Activated naive CD8-positive, alpha-beta T cell treated with anti-CD3 and anti-CD28 coated beads, Interleukin-2, amount 10 ng/mL, durations not matched to agents 7 days and 5 days (primary cell): ENCODE results near the gene RCOR1. TPM values are rescaled to one million over a fixed set of nuclear protein-coding genes. Genes with fewer than 3 reads are reported as not detected.
"Not testable (repeated sequence)": the region's sequence is repeated elsewhere in the genome, so short reads cannot be mapped to it uniquely, and the experiment has no call there.

Experiments
- ATAC-seq: fragments of 150-1000 bp; cut with Tn5 transposase; one replicate; pipeline ENCODE4 v1.10.0; 2021; ENCODE audit warnings: low read depth, moderate library complexity
- POLR2A ChIA-PET: fragments of 350-600 bp; sonication (Branson Sonifier 250); formaldehyde crosslinking; loops from one replicate; lab custom pipeline; 2021; ENCODE audit warnings: antibody characterized with exemption; lab: Charles Lee
- DNase-seq: peaks from one replicate; pipeline ENCODE4 v3.0.0; 2021
- H3K27ac Mint-ChIP-seq: one replicate; pipeline ENCODE4 v1.8.0; 2022; ENCODE audit warnings: mild to moderate bottlenecking, mixed read lengths
- H3K27me3 Mint-ChIP-seq: one replicate; pipeline ENCODE4 v1.8.0; 2022; ENCODE audit warnings: mild to moderate bottlenecking, moderate library complexity, mixed read lengths
- H3K36me3 Mint-ChIP-seq: one replicate; pipeline ENCODE4 v1.8.0; 2021; ENCODE audit warnings: mild to moderate bottlenecking, mixed read lengths
- H3K4me1 Mint-ChIP-seq: one replicate; pipeline ENCODE4 v1.8.0; 2021; ENCODE audit warnings: mixed read lengths
- H3K4me3 Mint-ChIP-seq: one replicate; pipeline ENCODE4 v1.8.0; 2022; ENCODE audit warnings: mild to moderate bottlenecking, moderate library complexity, mixed read lengths
- H3K9me3 Mint-ChIP-seq: one replicate; pipeline ENCODE4 v1.8.0; 2021; ENCODE audit warnings: mixed read lengths
- total RNA-seq, 2 experiments: library from RNA; stranded (reverse); gene quantifications; one replicate each; pipeline ENCODE4 v1.2.3, GENCODE V29; 2021

The RCOR1 gene
- total RNA-seq, 2 experiments from 2014 or later: 21.7 to 24.3 TPM

GRCh38 chr14:102633906-102634595, 41.6 kb downstream of the RCOR1 start:
- H3K9me3 Mint-ChIP-seq: no peaks in the 10 kb centered on the region
- H3K4me1 Mint-ChIP-seq: peaks cover 7% of the 10 kb centered on the region
- peaks cover 1% of the 10 kb centered on the region for H3K36me3 Mint-ChIP-seq
- POLR2A ChIA-PET: no interaction called here
- H3K27me3 Mint-ChIP-seq: no peaks in the 10 kb centered on the region
- H3K27ac Mint-ChIP-seq: no peak overlapping the region
- ATAC-seq: no peak
- H3K4me3 Mint-ChIP-seq: no peak overlapping the region
- no peak for DNase-seq

- POLR2A ChIA-PET, DNase-seq, ATAC-seq, H3K9me3 Mint-ChIP-seq, H3K36me3 Mint-ChIP-seq, H3K27ac Mint-ChIP-seq, H3K27me3 Mint-ChIP-seq, H3K4me3 Mint-ChIP-seq: not testable (repeated sequence)
- H3K4me1 Mint-ChIP-seq: peaks cover 17% of the 10 kb centered on the region
Measured at GRCh38 chr14:102639611-102640010, 47.2 kb downstream of the RCOR1 start.

- Mint-ChIP-seq H3K4me1 (peaks cover 36% of the 10 kb centered on the region), H3K36me3 (peaks cover 4% of the 10 kb centered on the region), H3K9me3 (no peaks in the 10 kb centered on the region), H3K27me3 (no peaks in the 10 kb centered on the region), H3K4me3 (no peak overlapping the region), H3K27ac (peak overlapping the region; percentile 33)
- POLR2A ChIA-PET: no interaction called here
- ATAC-seq: no peak
- no peak for DNase-seq
Measured at GRCh38 chr14:102644523-102644922, 52.1 kb downstream of the RCOR1 start.

- Mint-ChIP-seq H3K27me3 (no peaks in the 10 kb centered on the region), H3K4me3 (no peak overlapping the region), H3K27ac (no peak overlapping the region), H3K36me3 (peaks cover 4% of the 10 kb centered on the region), H3K4me1 (peaks cover 34% of the 10 kb centered on the region), H3K9me3 (no peaks in the 10 kb centered on the region)
- POLR2A ChIA-PET: no interaction called here
- DNase-seq: no peak
- no peak for ATAC-seq
Measured at GRCh38 chr14:102645746-102646440, 53.4 kb downstream of the RCOR1 start.

GRCh38 chr14:102646615-102647014, 54.2 kb downstream of the RCOR1 start:
- Mint-ChIP-seq H3K4me3 (no peak overlapping the region), H3K9me3 (no peaks in the 10 kb centered on the region), H3K27ac (no peak overlapping the region), H3K36me3 (peaks cover 4% of the 10 kb centered on the region), H3K4me1 (peaks cover 34% of the 10 kb centered on the region), H3K27me3 (no peaks in the 10 kb centered on the region)
- POLR2A ChIA-PET: no interaction called here
- ATAC-seq (no peak), DNase-seq (no peak)

GRCh38 chr14:102652194-102652593, 59.7 kb downstream of the RCOR1 start:
- H3K4me3 Mint-ChIP-seq: no peak overlapping the region
- H3K9me3 Mint-ChIP-seq: peaks cover 5% of the 10 kb centered on the region
- H3K4me1 Mint-ChIP-seq: peaks cover 6% of the 10 kb centered on the region
- DNase-seq (no peak), ATAC-seq (no peak)
- POLR2A ChIA-PET: no interaction called here
- no peak overlapping the region for H3K27ac Mint-ChIP-seq
- peaks cover 8% of the 10 kb centered on the region for H3K36me3 Mint-ChIP-seq
- H3K27me3 Mint-ChIP-seq: no peaks in the 10 kb centered on the region

GRCh38 chr14:102654298-102654697, 61.8 kb downstream of the RCOR1 start:
- DNase-seq: no peak
- Mint-ChIP-seq H3K4me1 (peaks cover 7% of the 10 kb centered on the region), H3K27ac (no peak overlapping the region), H3K9me3 (peaks cover 5% of the 10 kb centered on the region), H3K4me3 (no peak overlapping the region), H3K27me3 (no peaks in the 10 kb centered on the region), H3K36me3 (peaks cover 8% of the 10 kb centered on the region)
- POLR2A ChIA-PET: no interaction called here
- no peak for ATAC-seq

- Mint-ChIP-seq H3K9me3 (peaks cover 5% of the 10 kb centered on the region), H3K4me1 (peaks cover 7% of the 10 kb centered on the region), H3K36me3 (peaks cover 8% of the 10 kb centered on the region), H3K27me3 (no peaks in the 10 kb centered on the region), H3K27ac (no peak overlapping the region), H3K4me3 (no peak overlapping the region)
- DNase-seq (no peak), ATAC-seq (no peak)
- POLR2A ChIA-PET: no interaction called here
Measured at GRCh38 chr14:102655137-102655536, 62.7 kb downstream of the RCOR1 start.

GRCh38 chr14:102659797-102660196, 67.3 kb downstream of the RCOR1 start:
- H3K9me3 Mint-ChIP-seq: no peaks in the 10 kb centered on the region
- ATAC-seq (no peak), DNase-seq (no peak)
- POLR2A ChIA-PET: no interaction called here
- H3K36me3 Mint-ChIP-seq: peaks cover 7% of the 10 kb centered on the region
- peaks cover 4% of the 10 kb centered on the region for H3K4me1 Mint-ChIP-seq
- H3K27me3 Mint-ChIP-seq: no peaks in the 10 kb centered on the region
- H3K27ac Mint-ChIP-seq: no peak overlapping the region
- H3K4me3 Mint-ChIP-seq: no peak overlapping the region

- Mint-ChIP-seq H3K4me3 (no peak overlapping the region), H3K9me3 (no peaks in the 10 kb centered on the region), H3K36me3 (peaks cover 8% of the 10 kb centered on the region), H3K27me3 (no peaks in the 10 kb centered on the region), H3K27ac (no peak overlapping the region), H3K4me1 (peaks cover 1% of the 10 kb centered on the region)
- DNase-seq: no peak
- ATAC-seq: no peak
- POLR2A ChIA-PET: no interaction called here
Measured at GRCh38 chr14:102661614-102662013, 69.2 kb downstream of the RCOR1 start.

GRCh38 chr14:102662636-102663430, 70.4 kb downstream of the RCOR1 start:
- no peaks in the 10 kb centered on the region for H3K9me3 Mint-ChIP-seq
- H3K36me3 Mint-ChIP-seq: peaks cover 8% of the 10 kb centered on the region
- H3K27me3 Mint-ChIP-seq: no peaks in the 10 kb centered on the region
- H3K4me1 Mint-ChIP-seq: peaks cover 1% of the 10 kb centered on the region
- ATAC-seq (no peak), DNase-seq (no peak)
- H3K4me3 Mint-ChIP-seq: no peak overlapping the region
- POLR2A ChIA-PET: no interaction called here
- H3K27ac Mint-ChIP-seq: no peak overlapping the region

GRCh38 chr14:102663440-102663839, 71.0 kb downstream of the RCOR1 start:
- Mint-ChIP-seq H3K27ac (no peak overlapping the region), H3K4me3 (no peak overlapping the region), H3K27me3 (no peaks in the 10 kb centered on the region), H3K9me3 (no peaks in the 10 kb centered on the region), H3K36me3 (peaks cover 8% of the 10 kb centered on the region), H3K4me1 (peaks cover under 1% of the 10 kb centered on the region)
- POLR2A ChIA-PET: no interaction called here
- no peak for DNase-seq
- ATAC-seq: no peak

GRCh38 chr14:102665621-102666020, 73.2 kb downstream of the RCOR1 start:
- no peaks in the 10 kb centered on the region for H3K4me1 Mint-ChIP-seq
- POLR2A ChIA-PET: no interaction called here
- H3K9me3 Mint-ChIP-seq: no peaks in the 10 kb centered on the region
- no peak overlapping the region for H3K4me3 Mint-ChIP-seq
- no peak overlapping the region for H3K27ac Mint-ChIP-seq
- H3K36me3 Mint-ChIP-seq: peaks cover 8% of the 10 kb centered on the region
- DNase-seq: no peak
- no peaks in the 10 kb centered on the region for H3K27me3 Mint-ChIP-seq
- ATAC-seq: no peak
